PFSK-1 (cell line): ENCODE data around the gene ZSCAN29.

ENCODE experiments used
- FOXP2 ChIP-seq: optimal IDR thresholded peaks from 2 replicates; pipeline ENCODE3; 2011; ENCODE audit warnings: borderline replicate concordance, control low read depth, inconsistent platforms; ENCODE audit not compliant: insufficient read depth; ENCODE audit errors: extremely low read length, extremely low read depth
- POLR2AphosphoS5 ChIP-seq: IDR thresholded peaks from 2 replicates; pipeline ENCODE4 v1.6.1; 2012; ENCODE audit warnings: low read depth, mild to moderate bottlenecking, control low read depth, low read length, moderate library complexity
- SIN3A ChIP-seq: IDR thresholded peaks from 2 replicates; pipeline ENCODE4 v1.6.1; 2012; ENCODE audit warnings: mild to moderate bottlenecking, low read length, moderate library complexity, borderline replicate concordance; ENCODE audit not compliant: insufficient read depth
- TAF1 ChIP-seq: IDR thresholded peaks from 2 replicates; pipeline ENCODE4 v1.6.1; 2012; ENCODE audit warnings: low read length, control low read depth, borderline replicate concordance; ENCODE audit not compliant: insufficient read depth
- TF ChIP-seq, protein P1 (sequence below), 2 experiments: IDR thresholded peaks; 2 replicates each; pipeline versions ENCODE4 v1.6.1 to v1.8.0; 2011 to 2012; ENCODE audit warnings: low read depth in 2 of 2, low read length in 2 of 2, control low read depth in 1 of 2, inconsistent platforms in 1 of 2, mild to moderate bottlenecking in 1 of 2, moderate library complexity in 1 of 2; ENCODE audit not compliant: insufficient read depth in 1 of 2

ZSCAN29 gene

DNA sequence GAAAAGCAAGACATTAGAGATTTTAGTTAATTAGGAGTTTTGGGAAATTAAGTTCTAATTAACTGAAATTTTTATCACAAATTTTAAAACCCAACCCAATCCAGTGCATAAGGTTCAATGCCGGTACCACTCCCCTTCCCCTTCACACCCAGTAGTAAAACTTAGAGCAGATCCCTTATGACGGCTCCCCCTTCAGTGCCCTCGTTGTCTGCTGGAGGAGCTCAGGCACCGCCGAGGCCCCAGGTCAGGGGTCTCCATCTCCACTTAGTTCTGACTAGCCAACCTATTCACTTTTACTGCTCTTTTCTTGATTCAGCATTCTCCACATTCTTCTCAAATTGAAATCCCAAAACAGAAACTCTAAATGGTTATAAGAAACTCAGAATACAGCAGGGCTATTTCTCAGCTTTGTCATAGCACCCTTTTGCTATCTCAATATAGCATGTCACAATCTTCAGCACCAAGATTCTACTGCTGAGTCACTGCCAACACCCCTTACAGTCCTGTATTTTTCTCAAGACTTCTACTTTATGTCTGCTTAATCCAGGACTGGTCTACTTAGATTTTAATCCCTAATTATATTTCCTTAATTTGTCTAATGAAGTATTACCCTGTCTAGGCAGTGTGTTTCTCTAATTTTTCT, 39.9 kb upstream of the ZSCAN29 start:
- no peak for TF ChIP-seq SIN3A
- no peak for TF ChIP-seq TAF1
- TF ChIP-seq POLR2AphosphoS5, result no peak
- TF ChIP-seq, protein P1, sequence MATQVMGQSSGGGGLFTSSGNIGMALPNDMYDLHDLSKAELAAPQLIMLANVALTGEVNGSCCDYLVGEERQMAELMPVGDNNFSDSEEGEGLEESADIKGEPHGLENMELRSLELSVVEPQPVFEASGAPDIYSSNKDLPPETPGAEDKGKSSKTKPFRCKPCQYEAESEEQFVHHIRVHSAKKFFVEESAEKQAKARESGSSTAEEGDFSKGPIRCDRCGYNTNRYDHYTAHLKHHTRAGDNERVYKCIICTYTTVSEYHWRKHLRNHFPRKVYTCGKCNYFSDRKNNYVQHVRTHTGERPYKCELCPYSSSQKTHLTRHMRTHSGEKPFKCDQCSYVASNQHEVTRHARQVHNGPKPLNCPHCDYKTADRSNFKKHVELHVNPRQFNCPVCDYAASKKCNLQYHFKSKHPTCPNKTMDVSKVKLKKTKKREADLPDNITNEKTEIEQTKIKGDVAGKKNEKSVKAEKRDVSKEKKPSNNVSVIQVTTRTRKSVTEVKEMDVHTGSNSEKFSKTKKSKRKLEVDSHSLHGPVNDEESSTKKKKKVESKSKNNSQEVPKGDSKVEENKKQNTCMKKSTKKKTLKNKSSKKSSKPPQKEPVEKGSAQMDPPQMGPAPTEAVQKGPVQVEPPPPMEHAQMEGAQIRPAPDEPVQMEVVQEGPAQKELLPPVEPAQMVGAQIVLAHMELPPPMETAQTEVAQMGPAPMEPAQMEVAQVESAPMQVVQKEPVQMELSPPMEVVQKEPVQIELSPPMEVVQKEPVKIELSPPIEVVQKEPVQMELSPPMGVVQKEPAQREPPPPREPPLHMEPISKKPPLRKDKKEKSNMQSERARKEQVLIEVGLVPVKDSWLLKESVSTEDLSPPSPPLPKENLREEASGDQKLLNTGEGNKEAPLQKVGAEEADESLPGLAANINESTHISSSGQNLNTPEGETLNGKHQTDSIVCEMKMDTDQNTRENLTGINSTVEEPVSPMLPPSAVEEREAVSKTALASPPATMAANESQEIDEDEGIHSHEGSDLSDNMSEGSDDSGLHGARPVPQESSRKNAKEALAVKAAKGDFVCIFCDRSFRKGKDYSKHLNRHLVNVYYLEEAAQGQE (IDR thresholded peaks at IDR 0.05; ENCODE audit: insufficient read depth in 1 of 2, low read depth in 2 of 2, low read length in 2 of 2), result no peak
- no peak for TF ChIP-seq FOXP2

DNA sequence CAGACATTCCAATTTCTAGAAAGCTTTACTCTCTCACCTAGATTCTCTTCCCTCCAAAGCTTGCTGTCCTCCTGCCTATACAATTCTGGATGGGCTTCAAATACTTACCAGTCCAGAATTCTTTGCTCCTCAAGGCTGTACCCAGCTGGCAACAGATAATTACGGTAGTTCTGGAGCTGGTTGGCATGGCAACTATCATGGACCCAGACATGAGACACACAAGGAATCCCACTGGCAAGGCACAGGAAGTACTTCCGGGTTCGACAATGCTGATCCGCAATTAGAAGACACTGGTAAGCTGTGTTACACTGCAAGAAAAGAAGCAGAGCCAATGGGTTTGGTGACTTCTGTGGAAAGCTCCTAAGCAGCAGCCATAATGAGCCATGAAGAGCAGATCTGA, 37.9 kb upstream of the ZSCAN29 start:
- TF ChIP-seq FOXP2 (no peak), TAF1 (no peak), SIN3A (no peak), POLR2AphosphoS5 (no peak)
- TF ChIP-seq, protein P1 (IDR thresholded peaks at IDR 0.05; ENCODE audit: insufficient read depth in 1 of 2, low read depth in 2 of 2, low read length in 2 of 2), result no peak

DNA sequence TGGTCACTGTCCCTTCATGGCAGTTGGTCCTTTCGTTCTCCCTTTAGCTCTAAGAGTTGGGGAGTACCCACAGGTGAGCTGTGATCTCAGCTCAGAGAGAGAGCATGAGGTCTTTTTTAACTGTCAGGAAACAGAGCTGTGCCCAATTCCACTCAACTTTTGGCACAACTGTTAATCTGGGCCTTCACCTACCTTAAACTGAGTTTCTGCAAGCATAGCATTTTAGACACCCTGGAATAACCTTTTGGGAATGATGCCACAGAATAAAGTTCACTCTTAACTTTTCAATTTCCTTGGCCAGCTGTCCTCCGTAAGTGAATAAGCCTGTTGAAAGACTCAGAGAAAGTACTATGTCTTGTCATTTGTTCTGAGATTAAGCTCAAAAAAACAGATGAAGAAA, 36.0 kb upstream of the ZSCAN29 start:
- TF ChIP-seq SIN3A (no peak), FOXP2 (no peak), TAF1 (no peak), POLR2AphosphoS5 (no peak)
- TF ChIP-seq, protein P1 (IDR thresholded peaks at IDR 0.05; ENCODE audit: insufficient read depth in 1 of 2, low read depth in 2 of 2, low read length in 2 of 2), result no peak

GRCh38 chr15:43406189-43406588, 35.3 kb upstream of the ZSCAN29 start:
- TF ChIP-seq POLR2AphosphoS5 (no peak), TAF1 (no peak), FOXP2 (no peak), SIN3A (no peak)
- TF ChIP-seq, protein P1 (IDR thresholded peaks at IDR 0.05; ENCODE audit: insufficient read depth in 1 of 2, low read depth in 2 of 2, low read length in 2 of 2), result no peak

DNA sequence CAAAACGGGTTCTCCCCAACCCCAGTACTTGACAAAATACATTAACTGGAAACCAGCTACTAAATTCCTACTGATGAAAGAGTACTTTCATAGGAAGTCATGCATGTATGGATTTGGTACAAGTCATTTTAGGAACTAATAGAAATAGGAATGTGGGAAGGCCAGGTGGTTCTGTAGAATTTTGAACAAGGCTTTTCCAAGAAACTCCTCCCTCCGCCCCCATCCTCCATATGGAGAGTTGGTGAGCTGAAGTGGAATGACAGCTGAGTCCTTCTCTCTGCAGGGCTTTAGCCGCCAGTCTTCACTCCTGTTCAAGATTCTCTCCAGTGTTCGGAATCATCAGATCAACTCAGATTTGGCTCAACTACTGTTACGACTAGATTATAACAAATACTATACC, 33.3 kb upstream of the ZSCAN29 start:
- no peak for TF ChIP-seq TAF1
- no peak for TF ChIP-seq POLR2AphosphoS5
- TF ChIP-seq FOXP2, result no peak
- TF ChIP-seq SIN3A, result no peak
- TF ChIP-seq, protein P1 (IDR thresholded peaks at IDR 0.05; ENCODE audit: insufficient read depth in 1 of 2, low read depth in 2 of 2, low read length in 2 of 2), result no peak
